ENCODE measurements around the gene NHS.

- TF ChIP-seq ERF (CRISPR knock-in tag; IDR thresholded peaks at IDR 0.05) (no peak), HNF4G (IDR thresholded peaks at IDR 0.05; ENCODE audit: borderline replicate concordance, low read depth, low read length) (no peak), HNF4G (CRISPR knock-in tag; IDR thresholded peaks at IDR 0.05; ENCODE audit: borderline replicate concordance, low read depth) (no peak), POLR2AphosphoS5 (IDR thresholded peaks at IDR 0.05; ENCODE audit: low read depth, low read length) (no peak), ETV5 (CRISPR knock-in tag; IDR thresholded peaks at IDR 0.05; ENCODE audit: borderline replicate concordance) (no peak), ATF6 (CRISPR knock-in tag; conservative IDR thresholded peaks at IDR 0.05) (no peak), POLR2A (IDR thresholded peaks at IDR 0.05; ENCODE audit: insufficient read depth in 1 of 2, low read depth in 2 of 2, low read length in 2 of 2) (no peak), ATM (IDR thresholded peaks at IDR 0.05; ENCODE audit: borderline replicate concordance) (no peak)
Observed at GRCh38 chrX:17580539-17581152, 205.6 kb downstream of the NHS start.
